NT2/D1 (cell line): Measurements from ENCODE around the gene LHFPL6.

Experiments
- YY1 ChIP-seq: IDR thresholded peaks from 2 replicates; pipeline ENCODE4 v1.6.1; 2011; ENCODE audit not compliant: insufficient read length, insufficient read depth
- ZNF274 ChIP-seq: IDR thresholded peaks from 2 replicates; pipeline ENCODE4 v1.6.1; 2011; ENCODE audit warnings: mild to moderate bottlenecking, low read depth, low read length

DNA sequence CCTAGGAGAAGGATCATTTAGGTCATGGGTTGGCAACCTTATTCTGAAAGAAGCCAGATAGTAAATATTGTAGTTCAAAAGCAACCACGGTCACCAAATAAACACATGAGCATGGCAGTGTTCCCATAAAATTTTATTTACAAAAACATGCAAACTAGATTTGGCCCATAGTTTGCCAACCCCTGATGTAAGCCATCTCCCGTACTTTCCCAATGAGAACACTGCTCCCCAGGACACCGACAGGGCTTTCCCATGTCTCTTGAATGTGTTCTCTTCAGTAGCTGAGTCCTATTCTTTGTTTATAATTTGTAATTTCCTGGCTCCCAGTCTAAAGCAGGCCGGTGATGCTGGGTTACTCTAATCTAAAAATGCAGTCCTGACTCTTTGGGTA, 239.6 kb downstream of the LHFPL6 start:
- no peak for TF ChIP-seq YY1
- TF ChIP-seq ZNF274: no peak
